Stimulated activated CD4-positive, alpha-beta T cell treated with anti-CD3 and anti-CD28 coated beads, TNF-alpha, amount 100 ng/mL, for 4 hours (primary cell): ENCODE results near the gene NFAT5.

Experiments used
- DNase-seq, 3 experiments: peaks; one replicate each; pipeline ENCODE4 v3.0.0-alpha.2; 2020; ENCODE audit warnings: low read depth in 3 of 3

NFAT5 gene

GRCh38 chr16:69593751-69594255 is 28.0 kb downstream of the NFAT5 start:
- DNase-seq, result no peak

GRCh38 chr16:69595127-69596036 is 29.6 kb downstream of the NFAT5 start:
- no peak for DNase-seq

- DNase-seq, result no peak
Observed at GRCh38 chr16:69596801-69597200, 31.0 kb downstream of the NFAT5 start.

DNA sequence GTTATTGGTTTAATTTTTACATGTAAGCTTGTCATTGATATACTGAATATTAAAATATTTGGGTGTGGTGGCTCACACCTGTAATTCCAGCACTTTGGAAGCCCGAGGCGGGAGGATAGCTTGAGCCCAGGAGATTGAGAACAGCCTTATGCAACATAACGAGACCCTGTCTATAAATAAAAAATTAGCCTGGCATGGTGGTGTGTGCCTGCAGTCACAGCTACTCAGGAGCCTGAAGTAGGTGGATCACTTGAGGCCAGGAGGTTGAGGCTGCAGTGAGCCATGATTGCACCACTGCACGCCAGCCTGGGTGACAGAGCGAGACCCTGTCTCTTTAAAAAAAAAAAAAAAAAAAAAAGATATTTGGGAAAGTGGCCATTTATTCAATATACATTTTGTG is 32.3 kb downstream of the NFAT5 start:
- no peak for DNase-seq

DNA sequence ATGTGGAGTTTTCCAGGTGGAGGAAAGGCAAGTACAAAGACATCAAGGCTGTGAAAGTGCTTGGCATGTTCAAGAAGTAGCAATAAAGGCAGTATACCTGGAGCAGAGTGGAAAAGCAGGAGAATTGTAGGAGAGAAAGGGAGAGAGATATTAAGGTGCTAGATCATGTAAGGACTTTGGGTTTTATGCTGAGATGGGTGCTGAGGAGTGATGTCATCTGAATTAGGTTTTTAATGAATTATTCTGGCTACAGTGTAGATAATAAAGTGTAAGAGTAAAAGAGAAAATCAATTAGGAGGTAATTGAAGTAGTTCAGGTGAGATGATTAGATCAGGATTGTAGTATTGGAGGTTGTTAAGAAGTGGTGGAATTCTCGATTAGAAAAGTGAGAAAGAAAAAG is 34.0 kb downstream of the NFAT5 start:
- no peak for DNase-seq

DNA sequence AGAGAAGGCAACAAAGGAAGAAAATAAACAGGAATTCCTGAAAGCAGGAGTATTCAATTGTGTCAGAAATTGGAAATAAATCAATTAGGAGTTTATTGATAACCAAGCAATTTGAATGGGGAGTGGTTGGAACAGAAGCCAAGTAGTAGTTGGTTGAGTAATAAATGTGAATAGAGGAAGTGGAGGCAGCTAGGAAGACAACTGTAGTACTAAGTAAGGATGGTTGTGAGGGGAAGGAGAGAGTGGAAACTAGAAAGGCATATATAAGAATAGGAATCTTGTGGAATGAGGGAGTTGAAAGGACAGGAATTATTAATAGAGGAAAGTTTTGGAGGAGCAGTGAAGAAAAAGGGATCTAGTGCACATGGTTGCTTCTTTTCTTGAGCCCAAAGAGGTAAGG is 34.4 kb downstream of the NFAT5 start:
- no peak for DNase-seq

DNA sequence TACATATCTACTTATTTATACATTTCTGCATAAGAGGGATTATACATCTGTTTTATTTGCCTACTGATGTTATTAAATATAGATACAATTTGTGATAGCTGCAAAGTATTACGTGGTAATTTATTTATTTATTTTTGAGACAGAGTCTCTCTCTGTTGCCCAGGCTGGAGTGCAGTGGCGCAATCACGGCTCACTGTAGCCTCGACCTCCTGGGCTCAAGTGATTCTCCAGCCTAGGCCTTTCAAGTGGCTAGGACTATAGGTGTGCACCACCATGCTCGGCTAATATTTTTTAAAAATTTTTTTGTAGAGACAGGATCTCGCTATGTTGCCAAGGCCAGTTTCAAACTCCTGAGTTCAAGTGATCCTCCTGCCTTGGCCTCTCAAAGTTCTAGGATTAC is 35.5 kb downstream of the NFAT5 start:
- DNase-seq, result no peak

GRCh38 chr16:69606985-69607384 is 41.2 kb downstream of the NFAT5 start:
- DNase-seq, result no peak

DNA sequence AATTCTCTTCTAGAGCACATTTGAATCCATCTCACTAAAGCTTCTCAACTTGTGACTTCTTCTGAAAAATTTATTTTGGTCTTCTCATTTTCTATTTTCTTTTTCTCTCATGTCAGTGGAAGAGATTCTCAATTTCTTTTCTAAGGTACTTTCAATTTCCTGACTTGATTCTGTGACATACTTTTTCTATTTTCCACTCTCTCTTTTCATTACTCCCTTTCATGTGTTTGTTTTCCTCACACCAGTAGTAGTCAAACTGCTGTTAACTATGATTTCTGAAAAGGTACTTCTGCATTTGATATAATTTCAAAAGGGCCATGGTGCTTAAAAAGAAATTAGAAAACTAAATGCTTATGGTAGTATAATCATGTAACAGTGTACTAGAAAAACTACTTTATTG is 41.9 kb downstream of the NFAT5 start:
- no peak for DNase-seq

- no peak for DNase-seq
Observed at GRCh38 chr16:69610356-69610755, 44.6 kb downstream of the NFAT5 start.

- no peak for DNase-seq
Observed at GRCh38 chr16:69611103-69611640, 45.4 kb downstream of the NFAT5 start.

GRCh38 chr16:69613378-69614154 is 47.8 kb downstream of the NFAT5 start:
- DNase-seq, result no peak

DNA sequence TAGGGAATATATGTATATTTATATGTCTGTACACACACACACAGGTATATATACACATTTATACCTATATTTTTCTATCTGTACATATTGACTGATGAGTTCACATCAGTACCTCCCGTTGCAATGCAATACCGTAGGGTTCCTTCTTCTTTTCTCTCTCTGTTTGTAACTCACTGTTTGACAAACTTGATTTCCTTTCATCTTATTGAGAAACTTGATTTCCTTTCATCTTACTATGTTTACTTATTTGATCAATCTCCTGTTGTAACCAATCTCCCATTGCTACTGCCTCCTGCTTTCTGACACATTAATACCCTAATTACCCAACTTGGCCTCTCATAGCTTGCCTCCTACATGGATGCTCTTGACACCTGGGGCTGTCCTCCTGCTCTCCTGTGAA is 49.8 kb downstream of the NFAT5 start:
- DNase-seq, result no peak

DNA sequence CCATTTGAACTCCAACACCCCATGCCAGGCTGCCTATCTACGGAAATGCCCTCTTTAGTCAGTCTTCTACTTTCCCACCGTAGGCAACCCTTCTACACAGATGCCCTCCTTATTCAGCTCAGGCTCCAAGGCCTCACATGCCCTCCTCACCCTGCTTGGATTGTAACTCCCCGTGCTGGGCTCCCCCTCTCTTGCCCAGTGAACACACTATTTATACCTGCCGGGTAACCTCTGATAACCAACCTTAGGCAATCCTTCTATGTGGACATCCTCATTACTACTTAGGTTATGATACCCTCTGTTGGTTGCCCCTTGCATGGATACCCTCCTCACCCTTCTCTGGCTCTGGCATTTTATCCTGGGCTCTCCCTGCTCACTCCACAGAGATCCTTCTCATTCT is 50.3 kb downstream of the NFAT5 start:
- no peak for DNase-seq

DNA sequence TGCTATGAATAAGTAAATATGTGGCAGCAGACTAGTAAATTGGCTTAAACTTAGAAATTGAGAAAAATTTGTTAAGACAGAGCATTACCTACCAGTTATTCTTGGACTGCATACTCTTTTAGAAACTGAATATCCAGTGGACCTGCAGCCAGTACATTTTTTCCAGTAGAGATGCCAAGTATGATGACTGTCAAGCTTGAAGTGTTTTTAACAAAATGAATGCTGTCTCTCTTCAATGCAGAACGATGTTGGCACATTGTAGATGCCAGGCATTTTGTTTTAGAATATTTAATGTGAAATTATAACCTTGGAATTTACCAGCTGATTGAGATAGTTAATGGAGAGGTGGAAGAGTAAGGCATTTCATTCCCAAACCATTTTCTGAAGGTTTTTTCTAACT is 52.5 kb downstream of the NFAT5 start:
- DNase-seq, result no peak

GRCh38 chr16:69618721-69619120 is 53.0 kb downstream of the NFAT5 start:
- no peak for DNase-seq

GRCh38 chr16:69619514-69619913 is 53.7 kb downstream of the NFAT5 start:
- DNase-seq, result no peak

GRCh38 chr16:69620573-69620972 is 54.8 kb downstream of the NFAT5 start:
- no peak for DNase-seq

GRCh38 chr16:69621225-69621624 is 55.5 kb downstream of the NFAT5 start:
- no peak for DNase-seq

DNA sequence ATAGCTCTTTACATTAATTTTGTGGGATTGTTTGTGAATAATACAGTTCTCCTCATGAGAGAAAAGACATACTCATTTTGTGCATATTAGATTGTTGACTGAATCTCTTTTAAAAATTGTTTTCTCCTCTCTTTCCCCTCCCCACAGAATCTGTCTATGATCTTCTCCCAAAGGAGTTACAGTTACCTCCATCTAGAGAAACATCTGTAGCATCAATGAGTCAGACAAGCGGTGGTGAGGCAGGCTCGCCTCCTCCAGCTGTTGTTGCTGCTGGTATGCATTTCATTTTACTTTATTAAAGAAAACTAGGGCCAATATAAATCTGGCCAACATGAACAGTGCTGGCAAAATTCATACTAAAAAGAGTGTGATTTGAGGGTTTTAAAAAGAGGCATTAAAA is 60.5 kb downstream of the NFAT5 start:
- no peak for DNase-seq

- no peak for DNase-seq
Observed at GRCh38 chr16:69632828-69633227, 67.1 kb downstream of the NFAT5 start.

DNA sequence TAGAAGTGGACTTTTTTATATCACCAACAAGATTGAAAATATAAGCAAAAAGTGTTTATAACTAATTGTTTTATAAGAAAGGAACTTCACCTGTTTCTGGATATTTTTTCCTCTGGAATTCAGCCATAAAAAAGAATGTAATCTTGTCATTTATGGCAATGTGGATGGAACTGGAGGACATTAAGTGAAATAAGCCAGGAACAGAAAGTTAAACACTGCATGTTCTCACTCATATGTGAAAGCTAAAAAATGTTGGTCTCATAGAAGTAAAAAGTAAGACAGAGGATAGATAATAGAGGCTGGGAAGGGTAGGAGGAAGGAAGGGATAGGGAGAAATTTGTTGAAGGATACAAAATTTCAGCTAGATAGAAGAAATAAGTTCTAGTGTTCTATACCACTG is 67.6 kb downstream of the NFAT5 start:
- no peak for DNase-seq
